ENCODE results near the gene NRG4.

Gene NRG4

DNA sequence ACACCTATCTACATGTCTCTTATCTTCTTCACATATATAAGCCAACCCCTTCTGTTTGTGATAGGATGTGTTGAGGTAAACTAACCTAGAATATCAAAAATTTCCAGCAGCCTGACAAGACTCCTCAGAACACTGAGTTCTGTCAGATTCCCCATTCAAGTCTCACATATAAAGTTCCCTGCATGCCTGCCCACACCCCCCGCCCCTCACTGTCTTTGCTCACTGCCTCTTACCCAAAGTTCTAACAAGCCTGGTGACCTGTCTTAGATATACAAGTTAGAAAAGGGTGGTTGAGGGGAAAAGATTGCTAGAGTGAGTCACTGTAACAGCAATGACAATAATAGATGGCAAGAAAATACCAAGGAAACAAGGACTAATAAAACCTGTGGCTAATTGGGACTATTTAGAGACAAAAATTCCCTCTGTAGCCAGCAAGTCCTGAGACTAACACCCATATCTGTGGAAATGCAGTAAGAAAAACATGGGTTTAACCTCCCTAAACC lies 68.5 kb downstream of the NRG4 start:
- TF ChIP-seq YY1 (IDR thresholded peaks at IDR 0.05; ENCODE audit: insufficient read depth, insufficient read length): no peak
- H3K36me3 ChIP-seq (ENCODE audit: insufficient read depth, insufficient read length, low read length): no peaks in the 10 kb centered on the region
- DNase-seq (ENCODE audit: low read depth, low spot score): no peak
- no peak overlapping the region for H3K4me3 ChIP-seq (ENCODE audit: insufficient read length, low read depth)
- H3K27me3 ChIP-seq (ENCODE audit: insufficient read depth, insufficient read length): no peaks in the 10 kb centered on the region
- no peaks in the 10 kb centered on the region for H3K9me3 ChIP-seq (ENCODE audit: insufficient read depth, low read length)
- H3K9ac ChIP-seq (ENCODE audit: insufficient read length, low read depth): no peak overlapping the region
- no peaks in the 10 kb centered on the region for H3K4me1 ChIP-seq (ENCODE audit: insufficient read depth, insufficient read length)

DNA sequence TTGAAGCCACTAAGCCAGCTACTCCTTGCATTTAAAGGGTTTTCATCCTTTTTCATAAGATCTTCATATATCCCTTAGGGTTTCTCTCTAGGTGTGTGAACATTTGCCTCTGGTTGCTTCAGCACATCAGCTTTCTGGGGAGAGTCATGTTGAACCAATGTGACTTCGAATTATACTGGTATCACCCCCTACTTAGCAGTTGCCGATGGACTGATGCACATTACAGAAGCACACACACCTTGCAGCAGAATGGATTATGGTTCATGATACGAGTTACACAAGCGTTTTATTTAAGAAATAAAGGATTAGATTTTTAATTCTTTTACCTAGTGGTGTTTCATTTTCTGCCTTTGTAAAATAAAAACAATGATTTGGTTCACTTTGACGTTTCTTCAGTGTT lies 69.0 kb downstream of the NRG4 start:
- TF ChIP-seq YY1 (IDR thresholded peaks at IDR 0.05; ENCODE audit: insufficient read depth, insufficient read length) (no peak), SUZ12 (IDR thresholded peaks at IDR 0.05; ENCODE audit: extremely low read depth, insufficient read depth, insufficient read length) (no peak), ZNF274 (IDR thresholded peaks at IDR 0.05; ENCODE audit: low read depth, low read length) (no peak)

DNA sequence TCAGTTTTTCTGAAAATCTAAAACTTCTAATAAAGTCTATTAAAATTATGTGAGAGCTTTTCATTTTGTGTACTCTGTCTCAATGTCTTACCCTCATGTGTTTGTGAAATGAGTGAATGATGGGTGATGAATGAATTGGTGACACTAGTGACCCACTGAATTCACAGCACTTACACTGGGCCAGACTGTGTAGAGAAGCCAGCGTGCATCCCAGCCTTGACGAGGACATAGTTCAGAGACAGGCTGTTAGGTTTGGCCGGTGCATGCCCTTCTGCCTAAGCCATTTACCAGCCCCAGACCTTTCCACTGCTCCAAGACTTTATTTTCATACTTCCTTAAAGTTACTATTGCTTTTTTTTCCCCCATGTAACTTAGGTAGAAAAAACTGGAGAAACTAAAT lies 69.8 kb downstream of the NRG4 start:
- no peaks in the 10 kb centered on the region for H3K27me3 ChIP-seq (ENCODE audit: insufficient read depth, insufficient read length)
- peaks cover 5% of the 10 kb centered on the region for H3K36me3 ChIP-seq (ENCODE audit: insufficient read depth, insufficient read length, low read length)
- no peaks in the 10 kb centered on the region for H3K9me3 ChIP-seq (ENCODE audit: insufficient read depth, low read length)
- no peak overlapping the region for H3K9ac ChIP-seq (ENCODE audit: insufficient read length, low read depth)
- H3K4me1 ChIP-seq (ENCODE audit: insufficient read depth, insufficient read length): no peaks in the 10 kb centered on the region
- TF ChIP-seq YY1 (IDR thresholded peaks at IDR 0.05; ENCODE audit: insufficient read depth, insufficient read length) (no peak), SUZ12 (IDR thresholded peaks at IDR 0.05; ENCODE audit: extremely low read depth, insufficient read depth, insufficient read length) (no peak), ZNF274 (IDR thresholded peaks at IDR 0.05; ENCODE audit: low read depth, low read length) (no peak)
- DNase-seq (ENCODE audit: low read depth, low spot score): no peak
- H3K4me3 ChIP-seq (ENCODE audit: insufficient read length, low read depth): no peak overlapping the region

More for the DNA sequence above, 69.0 kb downstream of the NRG4 start:
- H3K4me1 ChIP-seq (ENCODE audit: insufficient read depth, insufficient read length): no peaks in the 10 kb centered on the region
- no peak for DNase-seq (ENCODE audit: low read depth, low spot score)
- no peak overlapping the region for H3K4me3 ChIP-seq (ENCODE audit: insufficient read length, low read depth)
- H3K9ac ChIP-seq (ENCODE audit: insufficient read length, low read depth): no peak overlapping the region
- no peaks in the 10 kb centered on the region for H3K27me3 ChIP-seq (ENCODE audit: insufficient read depth, insufficient read length)
- H3K36me3 ChIP-seq (ENCODE audit: insufficient read depth, insufficient read length, low read length): no peaks in the 10 kb centered on the region
- no peaks in the 10 kb centered on the region for H3K9me3 ChIP-seq (ENCODE audit: insufficient read depth, low read length)

DNA sequence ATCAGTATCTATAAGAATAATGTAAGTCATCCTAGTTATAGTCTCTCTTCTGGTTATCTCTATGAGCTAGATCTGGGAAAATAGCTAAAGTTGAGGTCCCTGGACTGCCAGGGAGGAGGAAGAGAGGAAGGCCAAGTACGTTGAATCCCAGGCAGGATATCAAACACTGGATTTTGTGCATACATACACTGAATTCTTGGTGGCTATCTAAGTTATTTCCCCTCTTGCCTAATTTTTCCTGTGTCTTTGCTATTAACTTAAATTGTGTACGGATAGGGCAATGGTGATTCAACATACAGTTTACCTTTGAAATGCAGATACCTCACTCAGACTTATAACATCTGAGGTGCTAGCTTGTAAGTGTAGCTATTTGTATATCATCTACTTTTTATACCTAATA lies 81.4 kb downstream of the NRG4 start:
- H3K36me3 ChIP-seq (ENCODE audit: insufficient read depth, insufficient read length, low read length): peaks cover 66% of the 10 kb centered on the region
- no peak overlapping the region for H3K9ac ChIP-seq (ENCODE audit: insufficient read length, low read depth)
- TF ChIP-seq YY1 (IDR thresholded peaks at IDR 0.05; ENCODE audit: insufficient read depth, insufficient read length): no peak
- TF ChIP-seq SUZ12 (IDR thresholded peaks at IDR 0.05; ENCODE audit: extremely low read depth, insufficient read depth, insufficient read length): no peak
- TF ChIP-seq ZNF274 (IDR thresholded peaks at IDR 0.05; ENCODE audit: low read depth, low read length): no peak
- H3K27me3 ChIP-seq (ENCODE audit: insufficient read depth, insufficient read length): no peaks in the 10 kb centered on the region
- H3K9me3 ChIP-seq (ENCODE audit: insufficient read depth, low read length): no peaks in the 10 kb centered on the region
- no peak for DNase-seq (ENCODE audit: low read depth, low spot score)
- no peak overlapping the region for H3K4me3 ChIP-seq (ENCODE audit: insufficient read length, low read depth)
- no peaks in the 10 kb centered on the region for H3K4me1 ChIP-seq (ENCODE audit: insufficient read depth, insufficient read length)

DNA sequence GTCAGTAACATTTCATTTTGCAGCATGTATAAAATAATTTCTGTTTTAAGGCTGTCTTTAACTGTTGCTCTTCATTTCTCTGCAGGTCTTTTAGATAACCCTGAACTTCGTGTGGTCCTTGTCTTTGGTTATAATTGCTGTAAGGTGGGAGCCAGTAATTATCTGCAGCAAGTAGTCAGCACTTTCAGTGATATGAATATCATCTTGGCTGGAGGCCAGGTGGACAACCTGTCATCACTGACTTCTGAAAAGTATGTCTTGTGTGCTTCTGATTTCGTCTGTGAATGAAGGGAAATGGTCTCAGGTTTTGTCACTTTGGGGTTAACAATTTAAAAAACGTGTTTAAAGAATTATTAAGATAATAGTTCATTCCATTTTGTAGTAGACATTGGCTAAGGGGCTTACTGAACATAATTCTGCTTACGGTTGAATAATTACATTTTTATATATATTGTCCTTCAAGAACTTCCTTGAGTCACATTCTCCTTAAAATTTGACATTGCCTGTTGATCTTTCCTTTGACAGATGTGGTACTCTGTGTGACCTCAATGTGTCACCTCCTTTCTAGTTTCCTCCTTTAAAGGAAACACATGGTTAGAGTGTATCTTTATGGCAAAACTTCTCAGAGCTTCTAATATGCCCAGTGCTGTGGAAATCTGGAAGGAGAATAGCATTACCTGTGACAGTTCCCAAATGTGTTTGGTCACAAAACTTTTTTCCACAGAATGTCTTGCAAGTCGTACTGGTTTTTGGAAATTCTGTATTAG lies 82.2 kb downstream of the NRG4 start:
- no peak overlapping the region for H3K9ac ChIP-seq (ENCODE audit: insufficient read length, low read depth)
- no peaks in the 10 kb centered on the region for H3K27me3 ChIP-seq (ENCODE audit: insufficient read depth, insufficient read length)
- H3K4me3 ChIP-seq (ENCODE audit: insufficient read length, low read depth): no peak overlapping the region
- TF ChIP-seq YY1 (IDR thresholded peaks at IDR 0.05; ENCODE audit: insufficient read depth, insufficient read length) (no peak), ZNF274 (IDR thresholded peaks at IDR 0.05; ENCODE audit: low read depth, low read length) (no peak), SUZ12 (IDR thresholded peaks at IDR 0.05; ENCODE audit: extremely low read depth, insufficient read depth, insufficient read length) (no peak)
- no peaks in the 10 kb centered on the region for H3K9me3 ChIP-seq (ENCODE audit: insufficient read depth, low read length)
- no peaks in the 10 kb centered on the region for H3K4me1 ChIP-seq (ENCODE audit: insufficient read depth, insufficient read length)
- no peak for DNase-seq (ENCODE audit: low read depth, low spot score)
- H3K36me3 ChIP-seq (ENCODE audit: insufficient read depth, insufficient read length, low read length): peaks cover 65% of the 10 kb centered on the region

DNA sequence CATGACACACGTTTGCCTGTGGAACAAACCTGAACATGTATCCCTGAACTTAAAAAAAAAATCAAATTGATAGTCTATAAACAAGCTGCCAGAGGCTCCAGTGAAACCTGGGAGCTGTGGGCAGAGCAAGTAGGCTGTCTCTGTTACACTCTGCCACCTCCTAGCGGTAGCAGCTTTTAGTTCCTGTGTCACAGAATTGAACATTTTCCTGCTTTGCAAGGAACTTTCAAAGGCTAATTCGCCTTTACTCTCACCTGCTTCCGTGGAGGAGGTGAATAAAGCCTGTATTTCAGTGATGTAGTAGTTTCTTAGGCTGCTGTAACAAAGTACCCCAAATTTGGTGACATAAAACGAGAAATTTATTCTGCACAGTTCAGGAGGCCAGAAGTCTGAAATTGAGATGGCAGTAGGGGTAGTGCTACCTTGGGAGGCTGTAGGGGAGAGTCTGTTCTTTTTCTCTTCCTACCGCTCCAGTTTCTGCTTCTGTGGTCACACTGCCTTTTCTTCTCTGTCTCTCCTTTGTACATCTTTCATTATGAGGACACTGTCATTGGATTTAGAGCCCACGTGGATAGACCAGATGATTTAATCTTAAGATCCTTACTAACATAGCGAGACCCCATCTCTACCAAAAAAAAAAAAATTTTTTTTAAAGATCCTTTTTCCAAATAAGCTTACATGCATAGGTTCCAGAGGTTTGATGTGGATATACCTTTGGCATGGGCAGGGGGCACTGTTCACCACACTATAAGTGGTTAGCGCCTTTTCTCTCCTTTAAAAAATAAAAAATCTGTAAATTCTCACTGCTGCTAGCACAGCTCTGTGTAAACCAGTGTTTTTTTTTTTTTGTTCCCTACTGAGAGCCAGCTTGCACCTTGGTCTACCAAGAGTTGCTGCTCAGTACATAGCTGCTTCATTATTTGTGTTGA lies 83.3 kb downstream of the NRG4 start:
- Histone ChIP-seq H3K4me1 (ENCODE audit: insufficient read depth, insufficient read length) (no peaks in the 10 kb centered on the region), H3K27me3 (ENCODE audit: insufficient read depth, insufficient read length) (no peaks in the 10 kb centered on the region), H3K9ac (ENCODE audit: insufficient read length, low read depth) (no peak overlapping the region), H3K4me3 (ENCODE audit: insufficient read length, low read depth) (no peak overlapping the region), H3K36me3 (ENCODE audit: insufficient read depth, insufficient read length, low read length) (peaks cover 64% of the 10 kb centered on the region), H3K9me3 (ENCODE audit: insufficient read depth, low read length) (no peaks in the 10 kb centered on the region)
- TF ChIP-seq YY1 (IDR thresholded peaks at IDR 0.05; ENCODE audit: insufficient read depth, insufficient read length) (no peak), ZNF274 (IDR thresholded peaks at IDR 0.05; ENCODE audit: low read depth, low read length) (no peak), SUZ12 (IDR thresholded peaks at IDR 0.05; ENCODE audit: extremely low read depth, insufficient read depth, insufficient read length) (no peak)
- DNase-seq (ENCODE audit: low read depth, low spot score): peak; percentile 36

DNA sequence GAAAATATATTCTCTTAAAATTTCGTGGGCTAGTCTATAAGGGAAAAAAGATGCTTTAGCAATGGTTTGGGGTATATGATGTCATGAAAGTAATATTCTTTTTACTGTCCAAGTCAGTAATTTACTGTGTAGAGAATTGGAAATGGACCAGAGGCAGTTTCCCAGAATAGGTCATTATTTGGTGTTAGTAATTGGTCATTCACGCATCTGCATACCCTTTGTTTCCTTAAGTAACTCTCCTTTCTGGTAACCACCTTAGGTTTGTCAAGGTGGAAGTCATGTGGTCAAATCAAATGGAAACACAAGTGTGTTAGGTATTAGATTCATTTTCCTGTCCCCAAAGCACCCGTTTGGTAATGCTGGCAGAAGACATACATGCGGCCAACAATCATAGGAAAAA lies 84.6 kb downstream of the NRG4 start:
- no peak for DNase-seq (ENCODE audit: low read depth, low spot score)
- Histone ChIP-seq H3K4me1 (ENCODE audit: insufficient read depth, insufficient read length) (no peaks in the 10 kb centered on the region), H3K36me3 (ENCODE audit: insufficient read depth, insufficient read length, low read length) (peaks cover 58% of the 10 kb centered on the region), H3K27me3 (ENCODE audit: insufficient read depth, insufficient read length) (no peaks in the 10 kb centered on the region), H3K4me3 (ENCODE audit: insufficient read length, low read depth) (no peak overlapping the region), H3K9ac (ENCODE audit: insufficient read length, low read depth) (no peak overlapping the region), H3K9me3 (ENCODE audit: insufficient read depth, low read length) (no peaks in the 10 kb centered on the region)
- TF ChIP-seq SUZ12 (IDR thresholded peaks at IDR 0.05; ENCODE audit: extremely low read depth, insufficient read depth, insufficient read length): no peak

Data from NT2/D1 (cell line).